Breast epithelium (tissue), 4 donors: ENCODE measurements around the gene LSAMP. TPM values are rescaled to one million over a fixed set of nuclear protein-coding genes. Genes with fewer than 3 reads are reported as not detected.
"Not testable (repeated sequence)": the region's sequence is repeated elsewhere in the genome, so short reads cannot be mapped to it uniquely, and the experiment has no call there.

Source experiments
- DNase-seq, 2 donors: peaks; one replicate each; pipeline ENCODE4 v3.0.0-alpha.2; 2019; ENCODE audit warnings: low spot score in 2 of 2
- H3K27ac ChIP-seq, 2 donors: fragments of 200-600 bp; sonication (generic) in 1 of 2; one replicate each; pipeline ENCODE4 v1.5.1; 2016 to 2019; ENCODE audit warnings: mild to moderate bottlenecking in 1 of 2
- H3K27me3 ChIP-seq, 2 donors: fragments of 200-600 bp; sonication (generic) in 1 of 2; one replicate each; pipeline versions ENCODE4 v1.5.1 to v1.6.0; 2017 to 2019; ENCODE audit warnings: control low read depth in 1 of 2, mild to moderate bottlenecking in 1 of 2
- H3K36me3 ChIP-seq: fragments of 200-600 bp; one replicate; pipeline ENCODE4 v1.5.1; 2019
- H3K4me1 ChIP-seq, 2 donors: fragments of 200-600 bp; sonication (generic); one replicate each; pipeline ENCODE4 v1.5.1; 2016 to 2019; ENCODE audit warnings: control low read depth in 1 of 2
- H3K4me3 ChIP-seq, 3 donors: fragments of 200-600 bp; sonication (generic); 1 replicate in 2 of 3; 2 replicates in 1 of 3; pipeline ENCODE4 v1.5.1; 2016 to 2019; ENCODE audit warnings: mild to moderate bottlenecking in 3 of 3, moderate library complexity in 2 of 3
- H3K9me3 ChIP-seq, 2 donors: fragments of 200-600 bp; sonication (generic) in 1 of 2; one replicate each; pipeline ENCODE4 v1.5.1; 2016 to 2019; ENCODE audit warnings: control low read depth in 1 of 2
- CTCF ChIP-seq, 3 donors: fragments of 450-650 bp; IDR thresholded peaks; one replicate each; pipeline ENCODE4 v1.5.1; 2016 to 2017; ENCODE audit warnings: antibody characterized with exemption in 3 of 3, mild to moderate bottlenecking in 3 of 3, moderate library complexity in 3 of 3
- POLR2A ChIP-seq: fragments of 450-650 bp; IDR thresholded peaks from one replicate; pipeline ENCODE4 v1.6.1; 2016; ENCODE audit warnings: antibody characterized with exemption, mild to moderate bottlenecking, moderate library complexity
- POLR2AphosphoS5 ChIP-seq, 3 donors: sonication (generic); formaldehyde crosslinking; IDR thresholded peaks; one replicate each; pipeline ENCODE4 v1.6.1; 2017; ENCODE audit warnings: antibody characterized with exemption in 3 of 3
- intact Hi-C: fragments of 100-400 bp; cut with DNase I; formaldehyde crosslinking; loops from one replicate; pipeline ENCODE4 v1.15.1; 2023; ENCODE audit warnings: low total_unique reads
- total RNA-seq, 3 donors: library from RNA; depleted of rRNA; stranded (reverse); fragments of >200 nt; gene quantifications; one replicate each; pipeline ENCODE4 v1.1.0, GENCODE V29; 2016

Gene LSAMP
- total RNA-seq, 3 donors from 2014 or later, result 1.6 to 3.8 (median 3.5) TPM

DNA sequence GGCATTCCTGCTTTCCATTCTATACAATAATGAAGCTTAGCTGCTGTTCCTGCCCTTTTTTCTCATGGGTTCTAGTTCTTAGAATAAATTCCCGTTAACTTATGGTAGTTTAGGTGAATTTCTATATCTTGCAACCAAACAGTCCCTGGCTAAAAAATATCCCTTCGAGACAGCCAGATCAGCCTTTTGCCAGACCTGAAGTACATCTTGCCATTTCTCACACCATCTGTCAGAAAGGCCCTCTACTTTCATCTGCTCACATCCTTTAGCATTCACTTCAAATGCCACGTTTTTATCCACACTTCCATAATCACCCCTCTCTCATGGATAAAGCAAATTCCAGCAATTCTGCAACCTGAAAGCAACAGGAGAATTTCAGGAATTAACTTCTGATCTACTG is 676.6 kb downstream of the LSAMP start:
- no peak overlapping the region for H3K4me3 ChIP-seq
- H3K27me3 ChIP-seq, result no peaks in the 10 kb centered on the region
- no peak for DNase-seq
- H3K27ac ChIP-seq, result no peak overlapping the region
- no peaks in the 10 kb centered on the region for H3K36me3 ChIP-seq
- intact Hi-C loops, result no loop called here
- no peaks in the 10 kb centered on the region for H3K9me3 ChIP-seq
- H3K4me1 ChIP-seq, result no peaks in the 10 kb centered on the region
- TF ChIP-seq POLR2A (no peak), POLR2AphosphoS5 (IDR thresholded peaks at IDR 0.05) (no peak), CTCF (IDR thresholded peaks at IDR 0.05) (no peak)

DNA sequence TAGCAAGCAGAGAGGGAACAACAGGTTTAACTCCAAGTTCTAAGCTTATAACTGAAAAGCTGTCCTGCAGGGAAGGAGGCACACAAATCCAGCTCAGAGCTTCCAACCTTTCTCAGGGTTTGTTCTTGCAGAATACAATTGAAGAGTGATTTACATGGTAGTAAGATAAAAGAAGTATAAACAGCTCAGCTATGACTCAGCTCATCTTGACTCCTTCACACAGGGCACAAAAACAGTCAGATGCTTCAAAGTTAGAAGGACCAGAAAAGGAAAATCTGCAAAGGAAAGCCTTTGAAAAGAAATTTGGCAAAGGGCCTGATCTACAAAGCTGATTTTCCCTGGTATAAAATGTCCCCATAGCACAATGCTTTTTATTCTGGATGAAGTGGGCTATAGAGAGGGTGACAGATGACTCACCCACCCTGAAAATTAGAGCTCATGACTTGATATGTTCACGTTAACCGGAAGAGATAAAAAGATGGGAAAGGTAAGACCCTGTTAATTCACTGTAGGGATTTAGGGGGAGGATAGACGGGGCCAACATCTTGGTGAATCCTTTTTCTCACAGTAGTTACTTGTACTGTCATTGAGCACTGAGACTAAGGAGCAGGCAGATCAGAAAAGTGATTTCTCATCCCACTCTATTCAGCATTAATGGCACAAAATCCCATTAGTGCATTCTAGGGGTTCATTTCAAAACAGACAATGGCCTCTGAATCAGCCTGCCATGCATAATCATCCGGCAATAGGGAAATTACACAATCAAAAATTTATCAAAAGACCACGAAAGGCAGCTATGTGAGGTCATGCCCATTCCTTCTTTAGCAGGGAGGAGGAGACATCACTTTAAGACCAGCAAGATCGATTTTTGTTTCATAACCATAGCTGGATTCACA is 678.5 kb downstream of the LSAMP start:
- Histone ChIP-seq H3K4me1 (no peaks in the 10 kb centered on the region), H3K27ac (no peak overlapping the region), H3K4me3 (no peak overlapping the region), H3K36me3 (no peaks in the 10 kb centered on the region), H3K9me3 (no peaks in the 10 kb centered on the region), H3K27me3 (no peaks in the 10 kb centered on the region)
- TF ChIP-seq POLR2A, result no peak
- TF ChIP-seq CTCF (IDR thresholded peaks at IDR 0.05), result no peak
- no peak for TF ChIP-seq POLR2AphosphoS5 (IDR thresholded peaks at IDR 0.05)
- no peak for DNase-seq
- intact Hi-C loops, result no loop called here

GRCh38 chr3:115761927-115762305 is 683.4 kb downstream of the LSAMP start:
- intact Hi-C loops, result no loop called here
- Histone ChIP-seq H3K4me1 (no peaks in the 10 kb centered on the region), H3K36me3 (no peaks in the 10 kb centered on the region), H3K27me3 (no peaks in the 10 kb centered on the region), H3K27ac (no peak overlapping the region), H3K4me3 (no peak overlapping the region), H3K9me3 (no peaks in the 10 kb centered on the region)
- DNase-seq, result no peak
- no peak for TF ChIP-seq CTCF (IDR thresholded peaks at IDR 0.05)
- TF ChIP-seq POLR2AphosphoS5 (IDR thresholded peaks at IDR 0.05), result no peak
- no peak for TF ChIP-seq POLR2A

- H3K27me3 ChIP-seq, result no peaks in the 10 kb centered on the region
- DNase-seq, result no peak
- no peak overlapping the region for H3K27ac ChIP-seq
- intact Hi-C loops, result no loop called here
- H3K36me3 ChIP-seq, result no peaks in the 10 kb centered on the region
- no peak overlapping the region for H3K4me3 ChIP-seq
- TF ChIP-seq CTCF (IDR thresholded peaks at IDR 0.05), result no peak
- TF ChIP-seq POLR2A, result no peak
- TF ChIP-seq POLR2AphosphoS5 (IDR thresholded peaks at IDR 0.05), result no peak
- no peaks in the 10 kb centered on the region for H3K4me1 ChIP-seq
- no peaks in the 10 kb centered on the region for H3K9me3 ChIP-seq
Observed at GRCh38 chr3:115760716-115761115, 684.6 kb downstream of the LSAMP start.

- TF ChIP-seq POLR2AphosphoS5 (IDR thresholded peaks at IDR 0.05) (no peak), POLR2A (no peak), CTCF (IDR thresholded peaks at IDR 0.05) (no peak)
- Histone ChIP-seq H3K36me3 (no peaks in the 10 kb centered on the region), H3K27ac (no peak overlapping the region), H3K9me3 (peaks cover 0 to 5% of the 10 kb centered on the region in 2 donors), H3K4me1 (no peaks in the 10 kb centered on the region), H3K27me3 (no peaks in the 10 kb centered on the region), H3K4me3 (no peak overlapping the region)
- intact Hi-C loops, result no loop called here
- DNase-seq, result no peak
Observed at GRCh38 chr3:115758076-115758763, 687.1 kb downstream of the LSAMP start.

DNA sequence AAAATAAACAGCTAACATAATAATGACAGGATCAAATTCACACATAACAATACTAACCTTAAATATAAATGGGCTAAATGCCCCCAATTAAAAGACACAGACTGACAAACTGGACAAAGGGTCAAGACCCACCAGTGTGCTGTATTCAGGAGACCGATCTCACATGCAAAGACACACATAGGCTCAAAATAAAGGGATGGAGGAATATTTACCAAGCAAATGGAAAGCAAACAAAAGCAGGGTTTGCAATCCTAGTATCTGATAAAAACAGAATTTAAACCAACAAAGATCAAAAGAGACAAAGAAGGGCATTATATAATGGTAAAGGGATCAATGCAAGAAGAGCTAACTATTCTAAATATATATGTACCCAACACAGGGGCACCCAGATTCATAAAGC is 692.3 kb downstream of the LSAMP start:
- H3K36me3 ChIP-seq, H3K27me3 ChIP-seq, H3K9me3 ChIP-seq, intact Hi-C loops, H3K27ac ChIP-seq, H3K4me1 ChIP-seq, H3K4me3 ChIP-seq, DNase-seq: not testable (repeated sequence)
